ACC112 (cell line): Measurements from ENCODE around the gene CKAP2.
"Not testable (repeated sequence)": the region's sequence is repeated elsewhere in the genome, so short reads cannot be mapped to it uniquely, and the experiment has no call there.

Experiments
- H2AFZ ChIP-seq: fragments of 200-600 bp; sonication (generic); one replicate; pipeline ENCODE4 v1.6.0; 2017; ENCODE audit warnings: antibody characterized with exemption, low read length; ENCODE audit not compliant: unreplicated experiment
- H3K27ac ChIP-seq: fragments of 200-600 bp; sonication (generic); 2 replicates; pipeline ENCODE4 v1.5.1; 2014; ENCODE audit warnings: low read depth, mild to moderate bottlenecking, antibody characterized with exemption, low read length, moderate library complexity
- H3K27me3 ChIP-seq: fragments of 200-600 bp; sonication (generic); 2 replicates; pipeline ENCODE4 v1.6.1; 2014; ENCODE audit warnings: mild to moderate bottlenecking, antibody characterized with exemption, low read length, moderate library complexity, mixed read lengths; ENCODE audit not compliant: insufficient read depth
- H3K36me3 ChIP-seq: fragments of 200-600 bp; sonication (generic); 2 replicates; pipeline ENCODE4 v1.6.1; 2016; ENCODE audit warnings: mild to moderate bottlenecking, antibody characterized with exemption, low read length, moderate library complexity, mixed read lengths; ENCODE audit not compliant: insufficient read depth
- H3K4me1 ChIP-seq: fragments of 200-600 bp; sonication (generic); one replicate; pipeline ENCODE4 v1.6.1; 2016; ENCODE audit warnings: low read length, mixed read lengths; ENCODE audit not compliant: insufficient read depth, unreplicated experiment, control insufficient read depth
- H3K4me3 ChIP-seq: fragments of 200-600 bp; sonication (generic); 2 replicates; pipeline ENCODE4 v1.5.1; 2014; ENCODE audit warnings: mild to moderate bottlenecking, low read depth, low read length
- H3K79me2 ChIP-seq: fragments of 200-600 bp; sonication (generic); one replicate; pipeline ENCODE4 v1.6.0; 2016; ENCODE audit warnings: low read length; ENCODE audit not compliant: control insufficient read depth, unreplicated experiment, insufficient read depth

The CKAP2 gene

GRCh38 chr13:52454820-52455676 lies at the start of gene CKAP2:
Gene CKAP2 (plus strand): TSS chr13:52455478. CDS start chr13:52455557, 79 bp downstream.
- Histone ChIP-seq H3K27ac (peak within 1 kb of the TSS; percentile 56), H3K4me1 (peaks cover 35% of the 10 kb centered on the region), H3K36me3 (peaks cover 2% of the 10 kb centered on the region; the same call in 1 of the 2 replicates), H3K79me2 (peaks cover 41% of the 10 kb centered on the region), H3K27me3 (no peaks in the 10 kb centered on the region), H2AFZ (peak within 1 kb of the TSS; percentile 95), H3K4me3 (peak within 1 kb of the TSS; percentile 89)

DNA sequence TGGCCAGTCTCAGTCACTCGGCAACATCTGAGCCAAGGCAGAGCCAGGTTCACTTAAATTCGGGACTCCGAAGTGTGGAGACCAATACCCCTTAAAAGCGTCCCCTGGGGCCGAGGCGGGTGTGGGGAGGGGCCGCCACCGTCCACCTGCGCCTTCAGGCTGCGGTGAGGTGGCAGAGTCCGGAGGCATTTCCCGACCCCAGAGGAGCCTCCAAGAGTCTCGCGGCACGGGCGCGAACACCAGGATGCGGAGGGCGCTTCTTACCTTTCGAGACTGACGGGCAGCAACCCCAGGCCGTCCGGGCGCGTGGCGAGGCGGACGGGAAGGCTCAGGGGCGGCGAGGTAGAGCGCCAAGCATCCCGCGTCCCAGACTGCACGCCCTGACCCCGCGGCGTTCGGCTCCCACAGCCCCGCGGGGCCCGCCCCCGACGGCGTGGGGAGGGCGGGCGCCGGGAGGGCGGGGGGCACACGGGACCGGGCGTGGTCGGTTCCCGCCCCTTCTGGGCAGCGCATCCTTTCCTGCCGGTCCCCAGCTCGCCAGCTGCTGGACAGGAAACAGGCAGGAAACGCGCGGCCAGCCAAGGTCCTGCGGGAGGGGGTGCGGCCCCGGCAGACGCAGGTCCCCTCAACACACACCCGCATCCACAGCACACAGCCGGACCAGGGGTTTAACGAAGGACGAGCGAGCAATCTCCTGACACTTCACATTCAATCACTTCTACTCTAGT lies 49.3 kb upstream of the CKAP2 start, which contains the start of gene THSD1:
THSD1 (minus strand) TSS at position 406 of the 728 bp plus-strand sequence. CDS start 3,572 bp downstream, outside the sequence.
- H3K27ac ChIP-seq: no peak within 1 kb of the TSS
- H3K4me1 ChIP-seq: peaks cover 9% of the 10 kb centered on the region
- peak within 1 kb of the TSS; percentile 76 for H2AFZ ChIP-seq
- H3K4me3 ChIP-seq: peak within 1 kb of the TSS; percentile 86
- no peaks in the 10 kb centered on the region for H3K79me2 ChIP-seq
- H3K36me3 ChIP-seq: no peaks in the 10 kb centered on the region
- no peaks in the 10 kb centered on the region for H3K27me3 ChIP-seq

DNA sequence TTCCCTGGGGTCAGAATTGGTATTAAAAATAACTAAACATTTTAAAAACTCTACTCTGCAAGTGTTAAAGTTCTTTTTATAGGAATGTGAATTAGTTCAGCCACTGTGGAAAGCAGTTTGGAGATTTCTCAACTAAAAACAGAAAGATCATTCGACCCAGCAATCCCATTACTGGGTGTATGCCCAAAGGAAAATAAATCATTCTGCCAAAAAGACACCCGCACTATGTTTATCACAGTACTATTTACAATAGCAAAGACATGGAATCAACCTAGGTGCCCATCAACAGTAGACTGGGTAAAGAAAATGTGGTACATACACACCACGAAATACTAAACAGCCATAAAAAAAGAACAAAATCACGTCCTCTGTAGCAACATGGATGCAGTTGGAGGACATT lies 48.6 kb upstream of the CKAP2 start:
- Histone ChIP-seq H3K27me3 (no peaks in the 10 kb centered on the region), H3K27ac (no peak overlapping the region), H2AFZ (peak overlapping the region; percentile 46), H3K36me3 (no peaks in the 10 kb centered on the region), H3K79me2 (no peaks in the 10 kb centered on the region), H3K4me3 (peak overlapping the region; percentile 86), H3K4me1 (peaks cover 16% of the 10 kb centered on the region)

DNA sequence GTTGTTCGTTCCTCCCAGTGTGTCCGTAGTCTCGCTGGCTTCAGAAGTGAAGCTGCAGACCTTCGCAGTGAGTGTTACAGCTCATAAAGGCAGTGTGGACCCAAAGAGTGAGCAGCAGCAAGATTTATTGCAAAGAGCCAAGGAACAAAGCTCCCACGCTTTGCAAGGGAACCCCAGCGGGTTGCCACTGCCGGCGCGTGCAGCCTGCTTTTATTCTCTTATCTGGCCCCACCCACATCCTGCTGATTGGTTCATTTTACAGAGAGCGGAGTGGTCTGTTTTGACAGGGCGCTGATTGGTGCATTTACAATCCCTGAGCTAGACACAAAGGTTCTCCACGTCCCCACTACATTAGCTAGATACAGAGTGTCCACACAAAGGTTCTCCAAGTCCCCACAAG lies 47.8 kb upstream of the CKAP2 start:
- not testable (repeated sequence) for H3K27me3 ChIP-seq, H3K4me3 ChIP-seq, H3K27ac ChIP-seq, H2AFZ ChIP-seq, H3K79me2 ChIP-seq, H3K36me3 ChIP-seq
- H3K4me1 ChIP-seq: peaks cover 24% of the 10 kb centered on the region

DNA sequence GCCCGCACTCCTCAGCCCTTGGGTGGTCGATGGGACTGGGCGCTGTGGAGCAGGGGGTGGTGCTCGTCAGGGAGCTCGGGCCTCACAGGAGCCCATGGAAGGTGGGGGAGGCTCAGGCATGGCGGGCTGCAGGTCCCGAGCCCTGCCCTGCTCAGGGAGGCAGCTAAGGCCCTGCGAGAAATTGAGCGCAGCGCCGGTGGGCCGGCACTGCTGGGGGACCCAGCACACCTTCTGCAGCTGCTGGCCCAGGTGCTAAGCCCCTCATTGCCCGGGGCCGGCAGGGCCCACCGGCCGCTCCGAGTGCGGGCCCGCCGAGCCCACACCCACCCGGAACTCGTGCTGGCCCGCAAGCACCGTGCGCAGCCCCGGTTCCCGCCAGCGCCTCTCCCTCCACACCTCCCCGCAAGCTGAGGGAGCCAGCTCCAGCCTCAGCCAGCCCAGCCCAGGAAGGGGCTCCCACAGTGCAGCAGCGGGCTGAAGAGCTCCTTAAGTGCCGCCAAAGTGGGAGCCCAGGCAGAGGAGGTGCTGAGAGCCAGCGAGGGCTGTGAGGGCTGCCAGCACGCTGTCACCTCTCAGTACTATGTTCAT lies 47.1 kb upstream of the CKAP2 start:
- H2AFZ ChIP-seq, H3K27me3 ChIP-seq, H3K4me3 ChIP-seq, H3K79me2 ChIP-seq, H3K27ac ChIP-seq, H3K36me3 ChIP-seq: not testable (repeated sequence)
- peaks cover 26% of the 10 kb centered on the region for H3K4me1 ChIP-seq

GRCh38 chr13:52411629-52412028 lies 43.6 kb upstream of the CKAP2 start:
- H3K36me3 ChIP-seq: peaks cover 2% of the 10 kb centered on the region; the same call in 1 of the 2 replicates
- H3K4me1 ChIP-seq: peaks cover 39% of the 10 kb centered on the region

GRCh38 chr13:52412128-52412527 lies 43.1 kb upstream of the CKAP2 start:
- no peak overlapping the region for H2AFZ ChIP-seq
- H3K27ac ChIP-seq: peak overlapping the region; percentile 71
- no peaks in the 10 kb centered on the region for H3K27me3 ChIP-seq
- peaks cover 2% of the 10 kb centered on the region; the same call in 1 of the 2 replicates for H3K36me3 ChIP-seq
- 0 out of 2 replicates have a peak overlapping the region, but pooled peaks have one; percentile 4 for H3K4me3 ChIP-seq
- peaks cover 39% of the 10 kb centered on the region for H3K4me1 ChIP-seq
- no peaks in the 10 kb centered on the region for H3K79me2 ChIP-seq

More at GRCh38 chr13:52411629-52412028, 43.6 kb upstream of the CKAP2 start:
- Histone ChIP-seq H3K4me3 (0 out of 2 replicates have a peak overlapping the region, but pooled peaks have one; percentile 4), H2AFZ (no peak overlapping the region), H3K27ac (peak overlapping the region; percentile 71), H3K27me3 (no peaks in the 10 kb centered on the region), H3K79me2 (no peaks in the 10 kb centered on the region)

- peak overlapping the region; percentile 88 for H3K27ac ChIP-seq
- no peak overlapping the region for H2AFZ ChIP-seq
- no peaks in the 10 kb centered on the region for H3K27me3 ChIP-seq
- H3K79me2 ChIP-seq: no peaks in the 10 kb centered on the region
- H3K36me3 ChIP-seq: peaks cover 2% of the 10 kb centered on the region; the same call in 1 of the 2 replicates
- H3K4me1 ChIP-seq: peaks cover 39% of the 10 kb centered on the region
- H3K4me3 ChIP-seq: no peak overlapping the region
These were observed 41.2 kb upstream of the CKAP2 start for GRCh38 chr13:52414051-52414450.

- Histone ChIP-seq H3K4me3 (peak overlapping the region; percentile 44; the same call in 1 of the 2 replicates), H2AFZ (no peak overlapping the region), H3K36me3 (peaks cover 2% of the 10 kb centered on the region; the same call in 1 of the 2 replicates), H3K27ac (peak overlapping the region; percentile 88), H3K4me1 (peaks cover 39% of the 10 kb centered on the region), H3K27me3 (no peaks in the 10 kb centered on the region), H3K79me2 (no peaks in the 10 kb centered on the region)
These were observed 40.3 kb upstream of the CKAP2 start for GRCh38 chr13:52414963-52415362.

- no peaks in the 10 kb centered on the region for H3K27me3 ChIP-seq
- no peak overlapping the region for H2AFZ ChIP-seq
- peaks cover 21% of the 10 kb centered on the region for H3K4me1 ChIP-seq
- H3K36me3 ChIP-seq: 0 out of 2 replicates have a peak, but pooled peaks cover 5% of the 10 kb centered on the region
- no peaks in the 10 kb centered on the region for H3K79me2 ChIP-seq
- H3K4me3 ChIP-seq: no peak overlapping the region
- no peak overlapping the region for H3K27ac ChIP-seq
These were observed 36.2 kb upstream of the CKAP2 start for GRCh38 chr13:52419080-52419479.
